Brain microvascular endothelial cell (primary cell): Measurements from ENCODE around the gene HSD3B1.
"Not testable (repeated sequence)": the region's sequence is repeated elsewhere in the genome, so short reads cannot be mapped to it uniquely, and the experiment has no call there.

Source experiments
- DNase-seq: peaks from one replicate; pipeline ENCODE4 v3.0.0-alpha.2; 2020
- H3K27ac ChIP-seq: fragments of 250-450 bp; sonication (Bioruptor Pico); 2 replicates; pipeline ENCODE4 v1.5.1; 2020; ENCODE audit warnings: mild to moderate bottlenecking, moderate library complexity
- H3K27me3 ChIP-seq: fragments of 250-450 bp; sonication (Bioruptor Pico); replicated peaks from 2 replicates; pipeline ENCODE4 v1.5.1; 2020; ENCODE audit warnings: mild to moderate bottlenecking
- H3K36me3 ChIP-seq: fragments of 250-450 bp; sonication (Bioruptor Pico); replicated peaks from 2 replicates; pipeline ENCODE4 v1.5.1; 2020; ENCODE audit warnings: mild to moderate bottlenecking
- H3K4me3 ChIP-seq: 2 replicates; pipeline ENCODE4 v1.5.1; 2011; ENCODE audit warnings: low read depth, mild to moderate bottlenecking, control low read depth, low read length, moderate library complexity
- CTCF ChIP-seq: IDR thresholded peaks from 2 replicates; pipeline ENCODE4 v1.5.1; 2011; ENCODE audit warnings: low read depth, mild to moderate bottlenecking, moderate library complexity, low read length, control low read depth, inconsistent platforms; ENCODE audit errors: missing control alignments
- in situ Hi-C: cut with HindIII; loops from 2 replicates; pipeline ENCODE4 v1.10.0; 2017; ENCODE audit warnings: low sequenced_read_pairs, low pct_ligation_motif_present

Gene HSD3B1

GRCh38 chr1:119547805-119548204, 40.8 kb downstream of the HSD3B1 start:
- in situ Hi-C loops = no loop called here
- Histone ChIP-seq H3K36me3 (no peaks in the 10 kb centered on the region), H3K27me3 (no peaks in the 10 kb centered on the region), H3K4me3 (no peak overlapping the region), H3K27ac (no peak overlapping the region)
- no peak for DNase-seq
- no peak for TF ChIP-seq CTCF

GRCh38 chr1:119549719-119550132, 42.7 kb downstream of the HSD3B1 start:
- Histone ChIP-seq H3K36me3 (no peaks in the 10 kb centered on the region), H3K27ac (no peak overlapping the region), H3K27me3 (no peaks in the 10 kb centered on the region), H3K4me3 (no peak overlapping the region)
- TF ChIP-seq CTCF = peak; percentile 81
- in situ Hi-C loops = no loop called here
- DNase-seq = peak; percentile 76

GRCh38 chr1:119550381-119550780, 43.4 kb downstream of the HSD3B1 start:
- H3K4me3 ChIP-seq = no peak overlapping the region
- no peaks in the 10 kb centered on the region for H3K27me3 ChIP-seq
- in situ Hi-C loops = no loop called here
- no peaks in the 10 kb centered on the region for H3K36me3 ChIP-seq
- no peak for TF ChIP-seq CTCF
- no peak for DNase-seq
- H3K27ac ChIP-seq = no peak overlapping the region

GRCh38 chr1:119551218-119551617, 44.2 kb downstream of the HSD3B1 start:
- Histone ChIP-seq H3K4me3 (no peak overlapping the region), H3K27ac (no peak overlapping the region), H3K27me3 (no peaks in the 10 kb centered on the region), H3K36me3 (no peaks in the 10 kb centered on the region)
- in situ Hi-C loops = no loop called here
- TF ChIP-seq CTCF = no peak
- no peak for DNase-seq

- DNase-seq, H3K36me3 ChIP-seq, H3K4me3 ChIP-seq, H3K27ac ChIP-seq, H3K27me3 ChIP-seq, in situ Hi-C loops: not testable (repeated sequence)
Observed at GRCh38 chr1:119552656-119553055, 45.6 kb downstream of the HSD3B1 start.

- H3K27ac ChIP-seq = peak overlapping the region; percentile 72
- in situ Hi-C loops, H3K27me3 ChIP-seq, H3K4me3 ChIP-seq, H3K36me3 ChIP-seq: not testable (repeated sequence)
- DNase-seq = peak; percentile 59
Observed at GRCh38 chr1:119553302-119554071, 46.5 kb downstream of the HSD3B1 start.

GRCh38 chr1:119554183-119554582, 47.2 kb downstream of the HSD3B1 start:
- peak overlapping the region; percentile 72 for H3K27ac ChIP-seq
- no peak for TF ChIP-seq CTCF
- no peaks in the 10 kb centered on the region for H3K36me3 ChIP-seq
- no peaks in the 10 kb centered on the region for H3K27me3 ChIP-seq
- DNase-seq = peak; percentile 90
- in situ Hi-C loops = no loop called here
- H3K4me3 ChIP-seq = no peak overlapping the region
